ENCODE measurements around the gene MCCC2. TPM values are rescaled to one million over a fixed set of nuclear protein-coding genes. Genes with fewer than 3 reads are reported as not detected.

MCCC2 gene
- total RNA-seq = 9.9 and 37.3 TPM in 2 replicates

DNA sequence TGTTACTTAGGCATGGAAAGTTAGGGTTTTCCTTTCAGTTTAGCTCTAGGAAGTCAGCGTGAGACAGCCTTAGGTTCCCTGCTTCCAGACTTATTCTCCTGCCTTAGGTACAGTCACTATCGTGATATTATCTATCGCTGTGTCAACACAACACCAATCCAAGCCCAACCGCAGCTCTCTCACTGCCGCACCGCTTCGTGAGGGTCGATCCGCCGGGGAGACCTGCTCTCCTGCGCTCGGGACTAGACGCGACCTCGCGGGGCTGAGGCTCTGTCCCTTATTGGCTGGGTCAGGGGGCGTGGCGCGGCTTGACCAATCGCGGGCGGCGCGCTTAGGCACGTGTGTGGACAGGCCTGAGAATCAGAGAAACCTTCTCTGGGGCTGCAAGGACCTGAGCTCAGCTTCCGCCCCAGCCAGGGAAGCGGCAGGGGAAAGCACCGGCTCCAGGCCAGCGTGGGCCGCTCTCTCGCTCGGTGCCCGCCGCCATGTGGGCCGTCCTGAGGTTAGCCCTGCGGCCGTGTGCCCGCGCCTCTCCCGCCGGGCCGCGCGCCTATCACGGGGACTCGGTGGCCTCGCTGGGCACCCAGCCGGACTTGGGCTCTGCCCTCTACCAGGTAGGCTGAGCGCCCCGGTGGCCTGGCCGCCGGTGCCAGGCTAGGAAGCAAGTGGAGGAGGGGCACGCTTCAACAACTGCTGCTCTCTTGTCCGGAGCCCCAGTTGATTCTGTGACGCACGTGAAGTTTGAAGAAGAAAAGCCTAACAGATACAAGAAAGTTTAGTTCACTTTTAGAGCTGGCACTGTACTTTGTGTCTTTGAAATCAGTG, at the start of gene MCCC2:
Gene MCCC2 (plus strand): TSS at position 400 of the 825 bp plus-strand sequence. CDS start 86 bp downstream, at position 486.

Other genes with a start within 250 kb of the MCCC2 start
- gene BDP1, start 131.7 kb upstream of the MCCC2 start, total RNA-seq = 12.1 and 36.1 TPM in 2 replicates
- not detected in 2 replicates for gene CARTPT, start 131.9 kb downstream of the MCCC2 start, total RNA-seq